GM18502 (cell line): ENCODE results near the gene SYT10.
"Not testable (repeated sequence)": the region's sequence is repeated elsewhere in the genome, so short reads cannot be mapped to it uniquely, and the experiment has no call there.

ENCODE experiments used
- ATAC-seq: cut with Tn5 transposase; IDR thresholded peaks from one replicate; pipeline ENCODE4 v1.9.1; 2021; ENCODE audit warnings: mild to moderate bottlenecking; ENCODE audit not compliant: unreplicated experiment, poor library complexity

SYT10 gene, protein sequence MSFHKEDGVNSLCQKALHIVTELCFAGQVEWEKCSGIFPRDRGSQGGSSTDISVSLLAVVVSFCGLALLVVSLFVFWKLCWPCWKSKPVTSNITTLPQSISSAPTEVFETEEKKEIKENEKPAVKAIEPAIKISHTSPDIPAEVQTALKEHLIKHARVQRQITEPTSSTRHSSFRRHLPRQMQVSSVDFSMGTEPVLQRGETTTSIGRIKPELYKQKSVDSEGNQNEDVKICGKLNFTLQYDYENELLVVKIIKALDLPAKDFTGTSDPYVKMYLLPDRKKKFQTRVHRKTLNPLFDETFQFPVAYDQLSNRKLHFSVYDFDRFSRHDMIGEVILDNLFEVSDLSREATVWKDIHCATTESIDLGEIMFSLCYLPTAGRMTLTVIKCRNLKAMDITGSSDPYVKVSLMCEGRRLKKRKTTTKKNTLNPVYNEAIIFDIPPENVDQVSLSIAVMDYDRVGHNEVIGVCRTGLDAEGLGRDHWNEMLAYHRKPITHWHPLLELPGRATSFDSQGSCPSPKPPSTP

GRCh38 chr12:33439587-33440011 is at the start of gene SYT10:
Gene SYT10 (minus strand): TSS chr12:33439819. CDS start chr12:33439522, 297 bp downstream.
- no peak for ATAC-seq

DNA sequence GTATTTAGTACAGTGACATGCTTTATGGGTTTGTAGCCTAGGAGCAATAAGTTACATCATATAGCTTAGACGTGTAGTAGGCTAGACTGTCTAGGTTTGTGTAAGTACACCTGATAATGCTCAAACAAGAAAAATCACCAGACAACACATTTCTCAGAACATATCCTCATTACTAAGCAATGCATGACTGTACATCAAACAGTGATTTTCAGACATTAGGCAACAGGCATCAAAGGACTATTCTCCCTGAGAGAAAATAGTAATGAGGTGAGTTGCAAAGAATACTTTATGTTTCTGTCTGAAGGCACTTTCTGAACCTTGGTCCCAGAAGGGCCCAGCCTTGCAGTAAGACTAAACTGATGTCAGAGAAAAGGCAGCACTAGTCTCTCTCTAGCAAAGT is 48.4 kb upstream of the SYT10 start:
- no peak for ATAC-seq

DNA sequence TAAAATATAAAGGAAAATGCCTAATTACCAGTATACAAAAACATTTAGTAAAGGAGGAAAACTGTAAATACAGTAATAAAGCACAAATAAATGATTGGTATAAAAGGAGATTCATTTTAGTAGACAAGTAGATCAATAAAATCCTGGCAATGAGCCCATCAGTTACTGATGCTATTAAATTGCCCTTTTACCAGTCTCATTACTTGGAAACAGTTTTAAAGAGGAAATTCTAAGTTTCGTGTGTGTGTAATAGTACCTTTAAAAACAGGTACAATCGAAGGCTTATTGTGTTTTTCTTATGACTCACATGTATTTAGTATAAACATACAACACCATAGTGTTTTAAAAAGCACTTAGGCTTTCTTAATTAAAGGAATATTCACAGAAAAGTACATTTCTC is 46.4 kb upstream of the SYT10 start:
- no peak for ATAC-seq

GRCh38 chr12:33484161-33484560 is 44.5 kb upstream of the SYT10 start:
- ATAC-seq = no peak

DNA sequence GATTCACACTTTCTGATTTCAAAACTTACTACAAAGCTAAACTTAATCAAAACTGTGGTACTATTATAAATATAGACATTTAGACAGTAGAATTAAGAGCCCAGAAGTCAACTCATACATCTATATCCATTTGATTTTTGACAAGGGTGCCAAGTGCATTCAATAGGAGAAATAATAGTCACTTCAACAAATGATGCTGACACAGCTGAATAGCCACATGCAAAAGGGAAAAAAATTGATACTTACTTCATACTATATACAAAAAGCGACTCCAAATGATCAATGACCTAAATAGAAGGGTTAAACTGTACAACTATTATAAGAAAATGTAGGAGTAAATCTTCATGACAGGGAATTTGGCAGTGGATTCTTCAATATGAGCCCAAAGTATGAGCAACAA is 40.7 kb upstream of the SYT10 start:
- no peak for ATAC-seq

GRCh38 chr12:33476058-33476457 is 36.4 kb upstream of the SYT10 start:
- ATAC-seq = no peak

DNA sequence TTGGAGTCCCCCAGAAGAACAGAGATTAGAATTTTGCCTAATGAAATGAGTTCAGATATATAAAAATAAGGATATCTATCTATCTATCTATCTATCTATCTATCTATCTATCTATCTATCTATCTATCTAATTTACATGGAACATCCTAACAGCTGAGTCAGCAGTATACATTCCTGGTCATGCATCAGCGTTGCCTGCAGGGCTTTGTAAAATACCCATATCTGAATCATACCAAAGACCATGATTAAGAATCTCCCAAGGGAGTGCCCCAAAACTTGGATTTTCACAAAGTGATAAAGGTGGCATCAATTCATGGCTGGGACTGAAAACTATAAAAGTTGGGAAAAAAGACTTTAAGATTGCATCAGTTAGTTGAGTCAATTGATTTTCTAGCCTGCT is 32.7 kb upstream of the SYT10 start:
- no peak for ATAC-seq

- no peak for ATAC-seq
Measured at GRCh38 chr12:33455096-33455495, 15.5 kb upstream of the SYT10 start.

GRCh38 chr12:33450480-33450879 is 10.9 kb upstream of the SYT10 start:
- no peak for ATAC-seq

DNA sequence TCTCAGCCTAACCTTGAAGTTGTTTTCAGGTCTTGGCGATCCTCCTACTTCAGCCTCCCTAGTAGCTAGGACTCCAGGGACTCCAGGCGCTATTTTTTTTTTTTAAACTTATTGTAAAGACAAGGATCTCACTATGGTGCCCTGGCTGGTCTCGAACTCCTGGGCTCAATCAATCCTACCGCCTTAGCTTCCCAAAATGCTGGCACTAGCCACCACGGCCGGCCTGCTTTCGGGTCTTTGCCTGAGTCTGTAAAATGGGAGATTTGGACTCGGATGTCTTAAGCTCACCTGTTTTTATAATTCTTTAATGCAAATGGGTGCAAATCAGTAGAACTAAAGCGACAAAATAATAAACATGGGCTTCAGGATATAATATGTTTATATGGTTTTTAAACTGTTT is 858 bp upstream of the SYT10 start:
- ATAC-seq = no peak

DNA sequence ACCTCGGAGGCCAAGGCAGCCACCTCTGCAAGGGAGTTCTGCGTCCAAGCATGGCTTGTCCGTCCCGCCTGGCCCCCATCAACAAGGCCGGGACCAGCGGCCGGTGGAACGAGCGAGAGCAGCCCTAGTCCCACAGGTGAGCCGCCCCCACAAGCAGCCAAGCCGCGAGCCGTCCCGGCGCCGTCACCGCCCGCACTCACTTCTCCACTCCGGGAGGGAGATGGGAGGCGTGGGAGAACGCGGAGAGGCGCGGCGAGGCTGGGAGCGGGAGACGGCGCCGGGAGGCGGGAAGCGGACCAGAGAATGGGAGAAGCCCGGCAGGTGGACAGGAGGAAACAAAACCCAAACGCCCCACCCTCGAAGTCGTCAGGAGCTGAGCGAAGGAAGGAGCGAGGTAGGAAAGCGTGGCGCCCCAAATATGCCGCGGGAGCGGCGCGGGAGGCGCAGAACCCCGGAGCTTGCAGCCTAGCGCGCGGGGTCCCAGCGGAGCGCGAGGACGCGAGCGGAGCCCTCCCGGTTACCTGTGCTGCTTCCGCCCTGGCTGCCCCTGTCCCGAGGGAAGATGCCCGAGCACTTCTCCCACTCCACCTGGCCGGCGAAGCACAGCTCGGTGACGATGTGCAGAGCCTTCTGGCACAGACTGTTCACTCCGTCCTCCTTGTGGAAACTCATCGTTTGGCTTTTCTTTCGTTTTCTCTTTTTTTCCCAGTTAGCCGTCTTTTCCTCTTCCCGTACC is 600 bp downstream of the SYT10 start:
- ATAC-seq = no peak

- ATAC-seq = no peak
Measured at GRCh38 chr12:33438025-33438772, 1.4 kb downstream of the SYT10 start.

DNA sequence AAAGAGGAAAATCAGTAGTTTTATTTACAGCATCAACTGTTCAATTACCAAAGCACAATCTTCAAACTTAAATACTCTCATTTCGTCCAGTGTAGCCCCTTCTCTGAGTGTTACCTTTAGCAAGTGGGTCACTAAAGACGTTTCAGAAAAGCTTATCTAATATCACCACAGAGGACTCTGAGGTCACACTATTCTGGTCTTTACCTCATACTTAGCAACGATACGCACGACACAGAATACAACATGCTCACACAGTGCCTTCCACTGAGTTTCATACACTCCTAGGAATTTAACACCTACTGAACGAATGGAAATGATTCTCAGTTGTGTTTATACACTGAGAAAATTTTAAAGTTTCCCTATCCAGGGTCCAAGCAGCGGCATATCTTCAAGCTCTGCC is 2.0 kb downstream of the SYT10 start:
- ATAC-seq = no peak

DNA sequence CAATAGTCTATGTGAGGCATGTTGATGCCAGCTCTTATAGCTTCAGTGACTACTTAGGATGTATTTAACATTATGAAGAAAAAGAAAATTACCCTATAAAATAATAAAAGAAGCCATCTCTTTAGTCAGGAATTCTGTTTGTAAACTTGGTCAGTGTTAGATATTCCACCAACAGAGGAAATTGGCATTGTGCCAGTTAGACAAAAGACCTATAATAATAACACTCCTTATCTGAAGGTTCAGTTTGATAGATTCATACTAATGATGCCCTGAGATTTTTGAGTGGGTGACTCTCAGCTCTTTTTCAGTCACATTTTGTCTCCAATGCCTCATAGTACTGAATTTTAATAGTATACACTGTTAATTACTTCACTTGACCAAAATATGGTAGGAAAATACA is 6.6 kb downstream of the SYT10 start:
- ATAC-seq = no peak

GRCh38 chr12:33431648-33432047 is 8.0 kb downstream of the SYT10 start:
- ATAC-seq = no peak

DNA sequence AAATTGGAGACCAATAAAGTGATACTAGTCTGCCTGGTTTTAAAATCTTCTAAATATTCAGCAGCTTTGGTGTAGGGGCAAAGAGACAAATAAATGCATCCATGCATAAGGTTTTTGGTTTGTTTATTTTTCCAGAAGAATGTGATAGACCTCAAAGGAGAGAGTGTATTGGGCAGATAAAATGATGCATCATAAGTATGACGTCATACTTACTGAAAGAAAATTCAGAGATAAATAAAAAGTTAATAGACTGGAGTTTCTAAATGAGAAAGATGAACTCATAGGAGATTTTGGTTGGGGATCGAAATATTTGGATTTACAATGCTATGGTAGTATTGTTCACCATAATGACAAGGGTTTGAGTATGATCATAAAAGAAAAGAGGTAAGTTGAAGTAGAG is 10.2 kb downstream of the SYT10 start:
- no peak for ATAC-seq

DNA sequence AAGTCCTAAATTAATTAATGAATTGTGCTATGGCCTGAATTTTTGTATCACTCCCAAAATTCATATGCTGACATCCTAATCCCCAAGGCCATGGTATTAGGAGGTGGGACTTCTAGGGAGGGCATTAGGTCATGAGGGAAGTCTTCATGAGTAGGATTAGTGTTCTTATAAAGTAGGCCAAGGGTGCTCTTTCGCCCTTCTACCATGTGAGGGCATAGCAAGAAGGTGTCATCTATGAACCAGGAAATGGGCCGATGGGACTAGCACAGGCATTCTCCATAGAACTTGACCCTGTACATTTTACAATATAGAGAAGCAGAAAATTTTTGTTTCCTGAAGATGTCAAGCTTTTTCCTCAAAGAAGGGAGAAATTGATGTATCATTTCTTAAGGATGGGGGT is 12.5 kb downstream of the SYT10 start:
- ATAC-seq = no peak

DNA sequence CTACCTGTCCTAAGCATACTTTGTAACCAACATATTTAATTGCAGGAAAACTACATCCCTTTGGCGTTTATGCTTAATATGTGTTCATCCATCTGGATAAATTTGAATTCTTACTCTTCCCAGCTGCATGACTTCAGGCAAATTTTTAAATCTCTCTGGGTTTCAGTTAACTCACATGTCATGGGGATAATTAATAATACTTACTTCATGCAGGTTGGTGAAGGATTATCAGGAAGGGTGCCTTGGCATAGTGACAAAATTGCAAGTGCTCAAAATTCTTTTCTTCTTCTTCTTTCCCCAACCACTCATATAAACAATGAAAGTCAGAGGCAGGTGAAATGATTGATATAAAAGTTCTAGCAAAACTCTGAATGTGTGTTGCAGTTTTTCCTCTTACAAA is 15.9 kb downstream of the SYT10 start:
- no peak for ATAC-seq

DNA sequence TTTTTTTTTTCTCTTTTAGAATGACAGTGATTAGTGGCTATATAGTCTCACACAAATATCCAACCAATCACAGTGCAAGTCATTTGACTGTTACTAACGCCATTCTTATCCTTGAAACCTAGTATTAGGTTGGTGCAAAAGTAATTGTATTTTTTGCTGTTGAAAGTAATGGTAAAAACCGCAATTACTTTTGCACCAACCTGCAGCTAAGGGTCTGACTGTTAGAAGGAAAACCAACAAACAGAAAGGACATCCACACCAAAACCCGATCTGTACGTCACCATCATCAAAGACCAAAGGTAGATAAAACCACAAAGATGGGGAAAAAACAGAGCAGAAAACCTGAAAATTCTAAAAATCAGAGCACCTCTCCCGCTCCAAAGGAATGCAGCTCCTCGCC is 27.2 kb downstream of the SYT10 start:
- not testable (repeated sequence) for ATAC-seq

DNA sequence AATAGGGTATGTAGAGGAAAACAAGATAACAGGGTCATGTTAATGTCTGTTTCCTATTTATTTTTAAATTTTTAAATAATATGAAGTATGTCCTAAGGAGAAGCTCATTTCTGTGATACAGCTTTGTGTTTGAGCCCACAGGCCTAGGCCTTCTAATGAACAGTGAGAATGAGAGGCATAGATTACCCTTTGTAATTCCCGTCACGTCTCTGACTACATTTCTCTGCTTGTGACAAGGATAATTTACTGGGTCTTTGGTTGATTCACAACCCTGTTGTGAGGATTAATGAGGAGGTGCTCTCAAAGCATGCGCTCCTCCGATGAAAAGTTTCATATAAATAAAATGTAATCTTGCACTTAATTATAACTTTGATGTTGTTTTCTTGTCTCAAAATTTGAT is 56.1 kb downstream of the SYT10 start:
- ATAC-seq = no peak

DNA sequence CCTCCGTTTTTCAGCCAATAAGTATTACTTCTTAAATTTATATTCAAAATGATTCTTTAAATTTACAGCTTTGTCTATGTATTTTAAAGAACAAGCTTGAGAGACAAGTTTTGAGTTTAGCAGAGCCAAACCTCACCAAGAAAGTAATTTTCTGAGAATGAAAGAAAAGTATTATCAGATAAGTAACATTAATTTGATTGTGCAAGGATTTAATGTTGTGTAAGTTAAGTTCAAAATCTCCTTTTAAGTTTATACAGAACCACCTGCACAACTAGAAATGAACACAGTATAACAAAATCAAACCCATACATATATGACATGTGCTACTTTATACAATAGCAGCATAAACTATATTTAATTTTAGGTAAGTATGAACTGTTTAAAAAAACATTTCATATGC is 63.5 kb downstream of the SYT10 start:
- no peak for ATAC-seq
